WTC11 (cell line): ENCODE data around the gene SLC6A15. TPM values are rescaled to one million over a fixed set of nuclear protein-coding genes. Genes with fewer than 3 reads are reported as not detected.

Experiments
- ESRRA ChIP-seq: sonication (generic); formaldehyde crosslinking; IDR thresholded peaks from 2 replicates; pipeline ENCODE4 v1.8.1; 2022; ENCODE audit warnings: mild to moderate bottlenecking, missing genetic modification reagents, borderline replicate concordance
- FOXJ3 ChIP-seq: sonication (generic); formaldehyde crosslinking; IDR thresholded peaks from 2 replicates; pipeline ENCODE4 v1.9.0; 2021; ENCODE audit warnings: missing genetic modification reagents, mild to moderate bottlenecking, borderline replicate concordance
- MYBL2 ChIP-seq: sonication (generic); formaldehyde crosslinking; IDR thresholded peaks from 2 replicates; pipeline ENCODE4 v1.8.1; 2023; ENCODE audit warnings: mild to moderate bottlenecking, moderate library complexity, missing genetic modification reagents
- NFE2L1 ChIP-seq: sonication (generic); formaldehyde crosslinking; IDR thresholded peaks from 2 replicates; pipeline ENCODE4 v1.8.1; 2023; ENCODE audit warnings: missing genetic modification reagents
- NFYB ChIP-seq: sonication (generic); formaldehyde crosslinking; conservative IDR thresholded peaks from 2 replicates; pipeline ENCODE4 v1.8.0; 2022; ENCODE audit warnings: low read depth, missing genetic modification reagents
- PRRX2 ChIP-seq: fragments of 250-450 bp; sonication (Bioruptor Pico); IDR thresholded peaks from 2 replicates; pipeline ENCODE4 v1.8.0; 2021; ENCODE audit warnings: mild to moderate bottlenecking
- ZNF416 ChIP-seq: fragments of 250-450 bp; sonication (Bioruptor Pico); IDR thresholded peaks from 2 replicates; pipeline ENCODE4 v1.9.0; 2021; ENCODE audit warnings: mild to moderate bottlenecking, inconsistent platforms
- total RNA-seq: library from RNA; stranded (reverse); gene quantifications from 3 replicates; pipeline ENCODE4 v1.2.3, GENCODE V29; 2021
- TF ChIP-seq, protein P1 (sequence below): fragments of 250-450 bp; sonication (Bioruptor Pico); conservative IDR thresholded peaks from 2 replicates; pipeline ENCODE4 v1.9.0; 2021; ENCODE audit warnings: mild to moderate bottlenecking
- TF ChIP-seq, protein P2 (sequence below): sonication (generic); formaldehyde crosslinking; conservative IDR thresholded peaks from 2 replicates; pipeline ENCODE4 v1.8.1; 2022; ENCODE audit warnings: mild to moderate bottlenecking, missing genetic modification reagents
- TF ChIP-seq, protein P3 (sequence below): sonication (generic); formaldehyde crosslinking; IDR thresholded peaks from 2 replicates; pipeline ENCODE4 v1.8.1; 2022; ENCODE audit warnings: low read depth, missing genetic modification reagents, borderline replicate concordance
- TF ChIP-seq, protein P4 (sequence below): sonication (generic); formaldehyde crosslinking; IDR thresholded peaks from 2 replicates; pipeline ENCODE4 v1.8.1; 2022; ENCODE audit warnings: missing genetic modification reagents, borderline replicate concordance
- TF ChIP-seq, protein P5 (sequence below): sonication (generic); formaldehyde crosslinking; IDR thresholded peaks from 2 replicates; pipeline ENCODE4 v1.8.0; 2022; ENCODE audit warnings: missing genetic modification reagents
- TF ChIP-seq, protein P6 (sequence below): sonication (generic); formaldehyde crosslinking; IDR thresholded peaks from 2 replicates; pipeline ENCODE4 v1.8.1; 2022; ENCODE audit warnings: low read depth, mild to moderate bottlenecking, moderate library complexity, missing genetic modification reagents, borderline replicate concordance
- TF ChIP-seq, protein P7 (sequence below): sonication (generic); formaldehyde crosslinking; IDR thresholded peaks from 2 replicates; pipeline ENCODE4 v1.8.0; 2023; ENCODE audit warnings: missing genetic modification reagents
- TF ChIP-seq, protein P8 (sequence below): fragments of 250-450 bp; sonication (Bioruptor Pico); IDR thresholded peaks from 2 replicates; pipeline ENCODE4 v1.9.0; 2021; ENCODE audit warnings: mild to moderate bottlenecking
- TF ChIP-seq, protein P9 (sequence below): fragments of 250-450 bp; sonication (Bioruptor Pico); IDR thresholded peaks from 2 replicates; pipeline ENCODE4 v1.9.0; 2021; ENCODE audit warnings: mild to moderate bottlenecking

Gene SLC6A15
- total RNA-seq, 1 experiment from 2014 or later: 27.0 TPM

DNA sequence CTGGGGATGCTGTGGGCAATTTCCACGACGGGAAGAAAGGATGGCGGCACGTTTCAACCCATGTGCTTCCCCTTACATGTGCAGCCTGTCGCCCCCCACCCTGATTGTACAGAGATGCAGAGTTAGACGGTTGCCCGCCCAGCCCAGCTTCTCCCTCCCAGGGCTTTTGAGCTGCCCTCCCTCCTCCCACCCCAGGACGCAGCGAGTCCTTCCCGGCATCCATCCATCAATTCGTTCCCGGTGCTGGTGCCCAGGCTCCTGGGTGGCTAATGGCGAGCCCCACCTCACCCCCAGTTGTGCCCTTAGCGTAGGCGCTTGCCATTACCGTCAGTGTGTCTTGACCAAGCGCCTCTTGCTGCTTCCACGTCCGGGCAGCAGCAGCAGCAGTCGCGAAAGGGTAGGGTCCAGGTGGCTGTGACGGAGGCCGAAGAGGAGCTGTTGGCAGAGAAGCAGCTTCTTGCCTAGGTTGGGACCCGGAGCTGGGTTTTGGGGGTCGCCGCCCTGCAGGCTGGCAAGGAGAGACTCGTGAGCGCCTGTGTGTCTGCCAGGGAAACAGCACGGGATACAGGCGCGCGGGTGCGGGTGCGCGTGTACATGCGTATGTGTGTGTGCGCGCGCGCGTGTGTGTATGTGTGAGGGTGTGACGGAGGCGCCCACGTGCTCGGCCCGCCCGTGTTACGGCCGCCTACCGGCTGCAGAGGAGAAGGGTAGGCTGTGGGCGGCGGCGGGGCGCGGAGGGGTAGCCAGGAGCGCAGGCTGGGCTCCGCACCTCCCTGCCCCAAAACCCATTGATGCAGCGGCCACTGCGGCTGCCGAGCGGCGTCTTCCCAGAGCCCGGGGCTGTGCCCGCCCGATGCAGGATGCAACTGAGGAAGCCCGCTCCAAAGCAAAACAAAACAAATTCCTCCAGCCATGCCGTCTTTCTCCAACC, at the start of gene SLC6A15 (continued):
- TF ChIP-seq, protein P1, sequence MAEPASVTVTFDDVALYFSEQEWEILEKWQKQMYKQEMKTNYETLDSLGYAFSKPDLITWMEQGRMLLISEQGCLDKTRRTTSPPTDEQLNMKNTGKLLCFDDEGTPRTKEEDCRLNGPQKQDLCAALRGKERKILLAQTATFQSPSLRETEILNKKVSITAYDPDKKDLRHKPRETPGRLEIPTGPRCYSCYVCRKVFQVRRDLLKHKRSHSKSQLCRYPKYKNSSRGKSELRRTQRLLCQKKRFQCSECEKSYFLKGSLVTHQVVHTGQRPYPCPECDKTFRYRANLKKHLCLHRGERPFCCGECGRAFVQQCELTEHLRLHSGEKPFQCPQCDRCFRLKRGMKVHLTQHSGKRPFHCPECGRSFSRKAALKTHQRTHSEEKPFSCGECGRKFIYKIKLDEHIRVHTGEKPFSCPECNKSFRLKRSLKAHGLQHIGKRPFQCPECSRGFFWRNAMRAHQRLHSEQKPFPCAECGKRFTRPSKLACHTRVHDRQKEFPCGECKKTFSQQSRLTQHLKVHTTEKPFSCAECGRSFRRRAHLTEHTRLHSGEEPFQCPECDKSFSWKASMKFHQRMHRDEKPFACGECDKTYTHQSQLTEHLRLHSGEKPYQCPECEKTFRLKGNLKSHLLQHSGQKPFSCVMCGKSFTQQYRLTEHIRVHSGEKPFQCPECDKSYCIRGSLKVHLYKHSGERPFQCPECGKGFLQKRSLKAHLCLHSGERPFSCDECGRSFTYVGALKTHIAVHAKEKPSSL (CRISPR knock-in tag): no peak
- TF ChIP-seq, protein P2, sequence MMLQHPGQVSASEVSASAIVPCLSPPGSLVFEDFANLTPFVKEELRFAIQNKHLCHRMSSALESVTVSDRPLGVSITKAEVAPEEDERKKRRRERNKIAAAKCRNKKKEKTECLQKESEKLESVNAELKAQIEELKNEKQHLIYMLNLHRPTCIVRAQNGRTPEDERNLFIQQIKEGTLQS (CRISPR knock-in tag): no peak
- TF ChIP-seq PRRX2 (CRISPR knock-in tag): no peak
- TF ChIP-seq NFYB (CRISPR knock-in tag): no peak
- TF ChIP-seq, protein P3, sequence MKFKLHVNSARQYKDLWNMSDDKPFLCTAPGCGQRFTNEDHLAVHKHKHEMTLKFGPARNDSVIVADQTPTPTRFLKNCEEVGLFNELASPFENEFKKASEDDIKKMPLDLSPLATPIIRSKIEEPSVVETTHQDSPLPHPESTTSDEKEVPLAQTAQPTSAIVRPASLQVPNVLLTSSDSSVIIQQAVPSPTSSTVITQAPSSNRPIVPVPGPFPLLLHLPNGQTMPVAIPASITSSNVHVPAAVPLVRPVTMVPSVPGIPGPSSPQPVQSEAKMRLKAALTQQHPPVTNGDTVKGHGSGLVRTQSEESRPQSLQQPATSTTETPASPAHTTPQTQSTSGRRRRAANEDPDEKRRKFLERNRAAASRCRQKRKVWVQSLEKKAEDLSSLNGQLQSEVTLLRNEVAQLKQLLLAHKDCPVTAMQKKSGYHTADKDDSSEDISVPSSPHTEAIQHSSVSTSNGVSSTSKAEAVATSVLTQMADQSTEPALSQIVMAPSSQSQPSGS (CRISPR knock-in tag): no peak
- no peak for TF ChIP-seq ESRRA (CRISPR knock-in tag)
- TF ChIP-seq MYBL2 (CRISPR knock-in tag): no peak
- TF ChIP-seq, protein P4, sequence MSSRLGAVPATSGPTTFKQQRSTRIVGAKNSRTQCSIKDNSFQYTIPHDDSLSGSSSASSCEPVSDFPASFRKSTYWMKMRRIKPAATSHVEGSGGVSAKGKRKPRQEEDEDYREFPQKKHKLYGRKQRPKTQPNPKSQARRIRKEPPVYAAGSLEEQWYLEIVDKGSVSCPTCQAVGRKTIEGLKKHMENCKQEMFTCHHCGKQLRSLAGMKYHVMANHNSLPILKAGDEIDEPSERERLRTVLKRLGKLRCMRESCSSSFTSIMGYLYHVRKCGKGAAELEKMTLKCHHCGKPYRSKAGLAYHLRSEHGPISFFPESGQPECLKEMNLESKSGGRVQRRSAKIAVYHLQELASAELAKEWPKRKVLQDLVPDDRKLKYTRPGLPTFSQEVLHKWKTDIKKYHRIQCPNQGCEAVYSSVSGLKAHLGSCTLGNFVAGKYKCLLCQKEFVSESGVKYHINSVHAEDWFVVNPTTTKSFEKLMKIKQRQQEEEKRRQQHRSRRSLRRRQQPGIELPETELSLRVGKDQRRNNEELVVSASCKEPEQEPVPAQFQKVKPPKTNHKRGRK (CRISPR knock-in tag): no peak
- TF ChIP-seq ZNF416 (CRISPR knock-in tag): no peak
- no peak for TF ChIP-seq FOXJ3 (CRISPR knock-in tag)
- TF ChIP-seq, protein P5, sequence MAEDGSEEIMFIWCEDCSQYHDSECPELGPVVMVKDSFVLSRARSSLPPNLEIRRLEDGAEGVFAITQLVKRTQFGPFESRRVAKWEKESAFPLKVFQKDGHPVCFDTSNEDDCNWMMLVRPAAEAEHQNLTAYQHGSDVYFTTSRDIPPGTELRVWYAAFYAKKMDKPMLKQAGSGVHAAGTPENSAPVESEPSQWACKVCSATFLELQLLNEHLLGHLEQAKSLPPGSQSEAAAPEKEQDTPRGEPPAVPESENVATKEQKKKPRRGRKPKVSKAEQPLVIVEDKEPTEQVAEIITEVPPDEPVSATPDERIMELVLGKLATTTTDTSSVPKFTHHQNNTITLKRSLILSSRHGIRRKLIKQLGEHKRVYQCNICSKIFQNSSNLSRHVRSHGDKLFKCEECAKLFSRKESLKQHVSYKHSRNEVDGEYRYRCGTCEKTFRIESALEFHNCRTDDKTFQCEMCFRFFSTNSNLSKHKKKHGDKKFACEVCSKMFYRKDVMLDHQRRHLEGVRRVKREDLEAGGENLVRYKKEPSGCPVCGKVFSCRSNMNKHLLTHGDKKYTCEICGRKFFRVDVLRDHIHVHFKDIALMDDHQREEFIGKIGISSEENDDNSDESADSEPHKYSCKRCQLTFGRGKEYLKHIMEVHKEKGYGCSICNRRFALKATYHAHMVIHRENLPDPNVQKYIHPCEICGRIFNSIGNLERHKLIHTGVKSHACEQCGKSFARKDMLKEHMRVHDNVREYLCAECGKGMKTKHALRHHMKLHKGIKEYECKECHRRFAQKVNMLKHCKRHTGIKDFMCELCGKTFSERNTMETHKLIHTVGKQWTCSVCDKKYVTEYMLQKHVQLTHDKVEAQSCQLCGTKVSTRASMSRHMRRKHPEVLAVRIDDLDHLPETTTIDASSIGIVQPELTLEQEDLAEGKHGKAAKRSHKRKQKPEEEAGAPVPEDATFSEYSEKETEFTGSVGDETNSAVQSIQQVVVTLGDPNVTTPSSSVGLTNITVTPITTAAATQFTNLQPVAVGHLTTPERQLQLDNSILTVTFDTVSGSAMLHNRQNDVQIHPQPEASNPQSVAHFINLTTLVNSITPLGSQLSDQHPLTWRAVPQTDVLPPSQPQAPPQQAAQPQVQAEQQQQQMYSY (CRISPR knock-in tag): no peak
- TF ChIP-seq, protein P6, sequence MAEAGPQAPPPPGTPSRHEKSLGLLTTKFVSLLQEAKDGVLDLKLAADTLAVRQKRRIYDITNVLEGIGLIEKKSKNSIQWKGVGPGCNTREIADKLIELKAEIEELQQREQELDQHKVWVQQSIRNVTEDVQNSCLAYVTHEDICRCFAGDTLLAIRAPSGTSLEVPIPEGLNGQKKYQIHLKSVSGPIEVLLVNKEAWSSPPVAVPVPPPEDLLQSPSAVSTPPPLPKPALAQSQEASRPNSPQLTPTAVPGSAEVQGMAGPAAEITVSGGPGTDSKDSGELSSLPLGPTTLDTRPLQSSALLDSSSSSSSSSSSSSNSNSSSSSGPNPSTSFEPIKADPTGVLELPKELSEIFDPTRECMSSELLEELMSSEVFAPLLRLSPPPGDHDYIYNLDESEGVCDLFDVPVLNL (CRISPR knock-in tag): no peak
- TF ChIP-seq, protein P7, sequence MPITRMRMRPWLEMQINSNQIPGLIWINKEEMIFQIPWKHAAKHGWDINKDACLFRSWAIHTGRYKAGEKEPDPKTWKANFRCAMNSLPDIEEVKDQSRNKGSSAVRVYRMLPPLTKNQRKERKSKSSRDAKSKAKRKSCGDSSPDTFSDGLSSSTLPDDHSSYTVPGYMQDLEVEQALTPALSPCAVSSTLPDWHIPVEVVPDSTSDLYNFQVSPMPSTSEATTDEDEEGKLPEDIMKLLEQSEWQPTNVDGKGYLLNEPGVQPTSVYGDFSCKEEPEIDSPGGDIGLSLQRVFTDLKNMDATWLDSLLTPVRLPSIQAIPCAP (CRISPR knock-in tag): no peak
- TF ChIP-seq, protein P8, sequence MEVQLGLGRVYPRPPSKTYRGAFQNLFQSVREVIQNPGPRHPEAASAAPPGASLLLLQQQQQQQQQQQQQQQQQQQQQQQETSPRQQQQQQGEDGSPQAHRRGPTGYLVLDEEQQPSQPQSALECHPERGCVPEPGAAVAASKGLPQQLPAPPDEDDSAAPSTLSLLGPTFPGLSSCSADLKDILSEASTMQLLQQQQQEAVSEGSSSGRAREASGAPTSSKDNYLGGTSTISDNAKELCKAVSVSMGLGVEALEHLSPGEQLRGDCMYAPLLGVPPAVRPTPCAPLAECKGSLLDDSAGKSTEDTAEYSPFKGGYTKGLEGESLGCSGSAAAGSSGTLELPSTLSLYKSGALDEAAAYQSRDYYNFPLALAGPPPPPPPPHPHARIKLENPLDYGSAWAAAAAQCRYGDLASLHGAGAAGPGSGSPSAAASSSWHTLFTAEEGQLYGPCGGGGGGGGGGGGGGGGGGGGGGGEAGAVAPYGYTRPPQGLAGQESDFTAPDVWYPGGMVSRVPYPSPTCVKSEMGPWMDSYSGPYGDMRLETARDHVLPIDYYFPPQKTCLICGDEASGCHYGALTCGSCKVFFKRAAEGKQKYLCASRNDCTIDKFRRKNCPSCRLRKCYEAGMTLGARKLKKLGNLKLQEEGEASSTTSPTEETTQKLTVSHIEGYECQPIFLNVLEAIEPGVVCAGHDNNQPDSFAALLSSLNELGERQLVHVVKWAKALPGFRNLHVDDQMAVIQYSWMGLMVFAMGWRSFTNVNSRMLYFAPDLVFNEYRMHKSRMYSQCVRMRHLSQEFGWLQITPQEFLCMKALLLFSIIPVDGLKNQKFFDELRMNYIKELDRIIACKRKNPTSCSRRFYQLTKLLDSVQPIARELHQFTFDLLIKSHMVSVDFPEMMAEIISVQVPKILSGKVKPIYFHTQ: no peak
- TF ChIP-seq, protein P9, sequence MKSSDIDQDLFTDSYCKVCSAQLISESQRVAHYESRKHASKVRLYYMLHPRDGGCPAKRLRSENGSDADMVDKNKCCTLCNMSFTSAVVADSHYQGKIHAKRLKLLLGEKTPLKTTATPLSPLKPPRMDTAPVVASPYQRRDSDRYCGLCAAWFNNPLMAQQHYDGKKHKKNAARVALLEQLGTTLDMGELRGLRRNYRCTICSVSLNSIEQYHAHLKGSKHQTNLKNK: no peak
- no peak for TF ChIP-seq NFE2L1 (CRISPR knock-in tag)
